K562 treated with DMSO at 1 percent for 12 hours (cell line): ENCODE measurements around the gene OR5C1. TPM values are rescaled to one million over a fixed set of nuclear protein-coding genes. Genes with fewer than 3 reads are reported as not detected.

Source experiments
- total RNA-seq: library from RNA; unstranded; fragments of 300-600 nt; gene quantifications from 2 replicates; pipeline ENCODE4 v1.2.3, GENCODE V29; 2022; ENCODE audit not compliant: insufficient read depth

The OR5C1 gene
- not detected in 2 replicates for total RNA-seq

GRCh38 chr9:122788831-122789230, at the start of gene OR5C1:
Gene OR5C1 (plus strand): TSS chr9:122788933. CDS start chr9:122788933, 0 bp downstream.

DNA sequence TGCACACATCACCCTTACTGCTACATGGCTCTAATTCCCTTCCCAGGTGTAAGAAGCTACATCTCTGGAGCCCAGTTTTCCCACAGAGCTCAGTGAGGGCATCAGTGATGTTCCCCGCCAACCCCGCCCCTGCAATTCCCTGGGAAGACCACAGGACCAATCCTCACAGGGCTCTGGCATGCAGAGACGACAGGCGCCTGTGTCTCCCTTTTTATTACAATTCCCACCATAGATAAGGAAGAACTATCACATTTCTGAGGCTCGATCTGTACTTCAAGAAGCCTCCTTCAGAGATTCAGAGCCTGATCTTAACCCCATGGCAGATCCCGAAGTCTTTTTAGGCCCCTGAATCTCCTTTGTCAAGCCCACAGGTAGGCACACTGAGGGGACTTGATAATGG, 46.7 kb upstream of the OR5C1 start, which contains the start of gene OR1L6:
Gene OR1L6 (plus strand): TSS at position 301 of the 400 bp plus-strand sequence. CDS start 7,545 bp downstream, outside the sequence.

GRCh38 chr9:122800066-122801060, 11.6 kb downstream of the OR5C1 start, which contains the start of gene OR1K1:
Gene OR1K1 (plus strand): TSS chr9:122800123. CDS start chr9:122800123, 0 bp downstream.

Other genes starting within 250 kb of the OR5C1 start
- gene OR1N2, start 235.8 kb upstream of the OR5C1 start, total RNA-seq, result not detected in 2 replicates
- gene OR1L8, start 205.5 kb upstream of the OR5C1 start, total RNA-seq, result not detected in 2 replicates
- not detected in 2 replicates for gene OR1Q1, start 174.2 kb upstream of the OR5C1 start, total RNA-seq
- not detected in 2 replicates for gene OR1B1, start 131.3 kb upstream of the OR5C1 start, total RNA-seq
- gene OR1L1, start 127.2 kb upstream of the OR5C1 start, total RNA-seq, result not detected in 2 replicates
- gene OR1L3, start 113.8 kb upstream of the OR5C1 start, total RNA-seq, result not detected in 2 replicates
- not detected in 2 replicates for gene OR1L4, start 64.9 kb upstream of the OR5C1 start, total RNA-seq
- gene OR1L6, start 46.6 kb upstream of the OR5C1 start, total RNA-seq, result not detected in 2 replicates
- gene OR1K1, start 11.2 kb downstream of the OR5C1 start, total RNA-seq, result not detected in 2 replicates
- 7.0 and 17.6 TPM in 2 replicates for gene PDCL, start 39.7 kb downstream of the OR5C1 start, total RNA-seq
- 2.9 and 18.2 TPM in 2 replicates for gene RC3H2, start 116.4 kb downstream of the OR5C1 start, total RNA-seq
- gene ZBTB6, start 124.4 kb downstream of the OR5C1 start, total RNA-seq, result 2.3 and 5.5 TPM in 2 replicates
- gene ZBTB26, start 142.6 kb downstream of the OR5C1 start, total RNA-seq, result 1.5 and 6.0 TPM in 2 replicates
- gene RABGAP1, start 152.1 kb downstream of the OR5C1 start, total RNA-seq, result 3.9 and 20.0 TPM in 2 replicates
- not detected in 2 replicates for gene GPR21, start 244.7 kb downstream of the OR5C1 start, total RNA-seq